ENCODE data around the gene LILRA5. TPM values are rescaled to one million over a fixed set of nuclear protein-coding genes. Genes with fewer than 3 reads are reported as not detected.
"Not testable (repeated sequence)": the region's sequence is repeated elsewhere in the genome, so short reads cannot be mapped to it uniquely, and the experiment has no call there.

LILRA5 gene
- total and polyA plus RNA-seq, 2 of the 8 experiments (the other 6 are each of a cell fraction or from before 2014, with no cell fraction given) = not detected

GRCh38 chr19:54286283-54286682 is 26.7 kb downstream of the LILRA5 start:
- H3K56ac ChIP-seq (replicated peaks; ENCODE audit: insufficient read length, low read depth, low read length) = not testable (repeated sequence)

GRCh38 chr19:54285427-54286056 is 27.4 kb downstream of the LILRA5 start:
- WGBS, 2 experiments (ENCODE audit: extremely low coverage in 1 of 2, insufficient coverage in 1 of 2, insufficient read length in 1 of 2, insufficient replicate concordance in 2 of 2, low coverage in 1 of 2, low lambda C conversion rate in 2 of 2, missing lambda C conversion rate in 1 of 2) = 71% methylated on average over 10 of the region's 12 CpGs; no CpG with 5 or more reads in 1 of the 2 experiments
- H2BK120ac ChIP-seq (replicated peaks; ENCODE audit: low read depth, low read length); H3K23me2 ChIP-seq (ENCODE audit: low read depth, low read length); H3K79me2 ChIP-seq (ENCODE audit: control insufficient read depth in 1 of 2, insufficient read depth in 2 of 2, low read length in 2 of 2); H3K4me3 ChIP-seq (ENCODE audit: extremely low read depth in 1 of 4, insufficient read depth in 2 of 4, low read depth in 3 of 4, low read length in 4 of 4); H3K4ac ChIP-seq (replicated peaks; ENCODE audit: insufficient read length, low read depth, low read length); H3K9me3 ChIP-seq (ENCODE audit: insufficient read depth in 2 of 2, low read depth in 1 of 2, low read length in 1 of 2); DNase-seq (ENCODE audit: low read depth in 1 of 2, low spot score in 2 of 2); H4K20me1 ChIP-seq (replicated peaks in 1 of 2; ENCODE audit: control insufficient read depth in 1 of 2, insufficient read depth in 2 of 2, low read length in 2 of 2); H4K5ac ChIP-seq (ENCODE audit: insufficient read length, low read depth, low read length); H3K56ac ChIP-seq (replicated peaks; ENCODE audit: insufficient read length, low read depth, low read length); H3K36me3 ChIP-seq (ENCODE audit: control insufficient read depth in 2 of 4, insufficient read depth in 4 of 4, low read length in 3 of 4); H3K79me1 ChIP-seq (ENCODE audit: low read depth, low read length); H3K14ac ChIP-seq (ENCODE audit: insufficient read length); CTCF ChIA-PET (ENCODE audit: partially characterized antibody); H2BK20ac ChIP-seq (ENCODE audit: low read length); POLR2A ChIA-PET (ENCODE audit: partially characterized antibody); H2BK15ac ChIP-seq (ENCODE audit: low read length); H2BK12ac ChIP-seq (ENCODE audit: low read depth, low read length); H2AK5ac ChIP-seq (ENCODE audit: low read depth, low read length); H3K4me2 ChIP-seq (ENCODE audit: insufficient read depth in 1 of 2, low read depth in 2 of 2, low read length in 2 of 2); H3K4me1 ChIP-seq (replicated peaks in 1 of 4; ENCODE audit: control insufficient read depth in 3 of 4, insufficient read depth in 4 of 4, low read length in 3 of 4); H2AFZ ChIP-seq (ENCODE audit: low read length); H2BK5ac ChIP-seq (ENCODE audit: low read depth, low read length); H3K23ac ChIP-seq (ENCODE audit: insufficient read length); H3K18ac ChIP-seq (ENCODE audit: extremely low read depth, low read length); H3K27ac ChIP-seq (ENCODE audit: low read depth, low read length); H4K91ac ChIP-seq (replicated peaks; ENCODE audit: insufficient read length, low read length); H4K8ac ChIP-seq (ENCODE audit: extremely low read depth, insufficient read depth, low read length); FAIRE-seq; H3K27me3 ChIP-seq (replicated peaks in 1 of 4; ENCODE audit: control insufficient read depth in 3 of 4, extremely low read depth in 1 of 4, insufficient read depth in 3 of 4, low read length in 3 of 4); H3K9ac ChIP-seq (replicated peaks in 1 of 4; ENCODE audit: extremely low read depth in 1 of 4, low read depth in 3 of 4, low read length in 3 of 4): not testable (repeated sequence)

More at GRCh38 chr19:54286283-54286682, 26.7 kb downstream of the LILRA5 start:
- H2BK12ac ChIP-seq (ENCODE audit: low read depth, low read length); H3K9ac ChIP-seq (replicated peaks in 1 of 4; ENCODE audit: extremely low read depth in 1 of 4, low read depth in 3 of 4, low read length in 3 of 4); H2BK5ac ChIP-seq (ENCODE audit: low read depth, low read length); H4K20me1 ChIP-seq (replicated peaks in 1 of 2; ENCODE audit: control insufficient read depth in 1 of 2, insufficient read depth in 2 of 2, low read length in 2 of 2); H3K4ac ChIP-seq (replicated peaks; ENCODE audit: insufficient read length, low read depth, low read length); H3K79me1 ChIP-seq (ENCODE audit: low read depth, low read length); H3K23ac ChIP-seq (ENCODE audit: insufficient read length); H2AK5ac ChIP-seq (ENCODE audit: low read depth, low read length); H3K18ac ChIP-seq (ENCODE audit: extremely low read depth, low read length); H3K23me2 ChIP-seq (ENCODE audit: low read depth, low read length); H3K14ac ChIP-seq (ENCODE audit: insufficient read length); H3K36me3 ChIP-seq (ENCODE audit: control insufficient read depth in 2 of 4, insufficient read depth in 4 of 4, low read length in 3 of 4); H3K4me3 ChIP-seq (ENCODE audit: extremely low read depth in 1 of 4, insufficient read depth in 2 of 4, low read depth in 3 of 4, low read length in 4 of 4); H3K27ac ChIP-seq (ENCODE audit: low read depth, low read length); H2BK20ac ChIP-seq (ENCODE audit: low read length); H4K5ac ChIP-seq (ENCODE audit: insufficient read length, low read depth, low read length); DNase-seq (ENCODE audit: low read depth in 1 of 2, low spot score in 2 of 2); H4K8ac ChIP-seq (ENCODE audit: extremely low read depth, insufficient read depth, low read length); H3K79me2 ChIP-seq (ENCODE audit: control insufficient read depth in 1 of 2, insufficient read depth in 2 of 2, low read length in 2 of 2); H3K4me2 ChIP-seq (ENCODE audit: insufficient read depth in 1 of 2, low read depth in 2 of 2, low read length in 2 of 2); FAIRE-seq; H3K9me3 ChIP-seq (ENCODE audit: insufficient read depth in 2 of 2, low read depth in 1 of 2, low read length in 1 of 2); H2BK120ac ChIP-seq (replicated peaks; ENCODE audit: low read depth, low read length); H3K4me1 ChIP-seq (replicated peaks in 1 of 4; ENCODE audit: control insufficient read depth in 3 of 4, insufficient read depth in 4 of 4, low read length in 3 of 4); H3K27me3 ChIP-seq (replicated peaks in 1 of 4; ENCODE audit: control insufficient read depth in 3 of 4, extremely low read depth in 1 of 4, insufficient read depth in 3 of 4, low read length in 3 of 4); H2BK15ac ChIP-seq (ENCODE audit: low read length); H4K91ac ChIP-seq (replicated peaks; ENCODE audit: insufficient read length, low read length); CTCF ChIA-PET (ENCODE audit: partially characterized antibody); H2AFZ ChIP-seq (ENCODE audit: low read length): not testable (repeated sequence)
- POLR2A ChIA-PET (ENCODE audit: partially characterized antibody) = interaction anchor here (1.4 kb wide), 1 partner anchor 85 kb away, joined by 3 read pairs; the partner anchor contains the start of gene RPS9
- WGBS, 2 experiments (ENCODE audit: extremely low coverage in 1 of 2, insufficient coverage in 1 of 2, insufficient read length in 1 of 2, insufficient replicate concordance in 2 of 2, low coverage in 1 of 2, low lambda C conversion rate in 2 of 2, missing lambda C conversion rate in 1 of 2) = 86% methylated on average over 4 of the region's 10 CpGs; no CpG with 5 or more reads in 1 of the 2 experiments

All from H1 (cell line).